Bladder microvascular endothelial cell (primary cell): ENCODE data around the gene GCNA. TPM values are rescaled to one million over a fixed set of nuclear protein-coding genes. Genes with fewer than 3 reads are reported as not detected.

Experiments
- total RNA-seq: library from RNA; depleted of rRNA; stranded (reverse); fragments of >200 nt; gene quantifications from 2 replicates; pipeline ENCODE4 v1.2.3, GENCODE V29; 2014

The GCNA gene, protein sequence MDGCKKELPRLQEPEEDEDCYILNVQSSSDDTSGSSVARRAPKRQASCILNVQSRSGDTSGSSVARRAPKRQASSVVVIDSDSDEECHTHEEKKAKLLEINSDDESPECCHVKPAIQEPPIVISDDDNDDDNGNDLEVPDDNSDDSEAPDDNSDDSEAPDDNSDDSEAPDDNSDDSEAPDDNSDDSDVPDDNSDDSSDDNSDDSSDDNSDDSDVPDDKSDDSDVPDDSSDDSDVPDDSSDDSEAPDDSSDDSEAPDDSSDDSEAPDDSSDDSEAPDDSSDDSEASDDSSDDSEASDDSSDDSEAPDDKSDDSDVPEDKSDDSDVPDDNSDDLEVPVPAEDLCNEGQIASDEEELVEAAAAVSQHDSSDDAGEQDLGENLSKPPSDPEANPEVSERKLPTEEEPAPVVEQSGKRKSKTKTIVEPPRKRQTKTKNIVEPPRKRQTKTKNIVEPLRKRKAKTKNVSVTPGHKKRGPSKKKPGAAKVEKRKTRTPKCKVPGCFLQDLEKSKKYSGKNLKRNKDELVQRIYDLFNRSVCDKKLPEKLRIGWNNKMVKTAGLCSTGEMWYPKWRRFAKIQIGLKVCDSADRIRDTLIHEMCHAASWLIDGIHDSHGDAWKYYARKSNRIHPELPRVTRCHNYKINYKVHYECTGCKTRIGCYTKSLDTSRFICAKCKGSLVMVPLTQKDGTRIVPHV
- total RNA-seq, result 1.9 and 3.2 TPM in 2 replicates

DNA sequence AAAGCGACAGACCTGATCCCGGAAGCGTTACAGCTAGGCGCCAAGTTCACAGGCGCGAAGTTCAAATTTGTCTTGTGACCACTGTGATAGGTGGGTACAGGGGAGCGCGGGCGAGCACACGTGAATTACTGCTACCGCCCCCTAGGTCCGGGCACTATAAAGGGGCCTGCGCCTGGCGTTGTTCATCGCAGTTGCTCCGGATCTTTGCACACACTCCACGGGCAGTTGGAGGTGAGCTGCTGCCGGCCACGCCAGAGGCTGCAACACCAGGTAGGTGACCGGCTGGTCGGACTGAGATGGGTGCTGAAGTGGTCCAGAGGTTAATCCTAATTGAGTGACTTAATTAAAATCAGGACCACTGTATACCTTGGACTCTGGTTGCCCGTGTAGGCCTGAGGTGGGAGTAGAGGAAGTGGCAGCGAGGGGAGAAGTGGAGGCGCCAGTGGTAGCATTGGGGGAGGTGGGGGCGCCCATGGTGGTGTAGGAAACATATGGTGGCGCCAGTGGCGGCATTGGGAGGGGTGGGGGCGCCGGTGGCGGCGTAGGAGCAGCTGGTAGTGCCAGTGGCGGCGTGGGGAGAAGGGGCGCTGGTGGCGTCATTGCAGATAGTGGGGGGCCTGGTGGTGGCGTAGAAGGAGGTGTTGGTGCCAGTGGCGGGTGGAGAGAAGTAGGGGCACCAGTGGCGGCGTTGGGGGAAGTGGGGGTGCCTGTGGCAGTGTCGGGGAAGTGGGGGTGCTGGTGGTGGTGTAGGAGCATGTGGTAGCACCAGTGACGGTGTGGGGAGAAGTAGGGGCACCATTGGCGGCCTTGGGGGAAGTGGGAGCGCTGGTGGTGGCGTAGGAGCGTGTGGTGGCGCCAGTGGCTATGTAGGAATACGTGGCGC is at the start of gene GCNA:
TSS of gene GCNA (plus strand) at position 185 of the 883 bp plus-strand sequence. CDS start 2,385 bp downstream, outside the sequence.

GRCh38 chrX:71532753-71533425 is 45.3 kb upstream of the GCNA start, which contains the start of gene OGT:
TSS of gene OGT (plus strand) at chrX:71533104. CDS start at chrX:71533300, 196 bp downstream.

DNA sequence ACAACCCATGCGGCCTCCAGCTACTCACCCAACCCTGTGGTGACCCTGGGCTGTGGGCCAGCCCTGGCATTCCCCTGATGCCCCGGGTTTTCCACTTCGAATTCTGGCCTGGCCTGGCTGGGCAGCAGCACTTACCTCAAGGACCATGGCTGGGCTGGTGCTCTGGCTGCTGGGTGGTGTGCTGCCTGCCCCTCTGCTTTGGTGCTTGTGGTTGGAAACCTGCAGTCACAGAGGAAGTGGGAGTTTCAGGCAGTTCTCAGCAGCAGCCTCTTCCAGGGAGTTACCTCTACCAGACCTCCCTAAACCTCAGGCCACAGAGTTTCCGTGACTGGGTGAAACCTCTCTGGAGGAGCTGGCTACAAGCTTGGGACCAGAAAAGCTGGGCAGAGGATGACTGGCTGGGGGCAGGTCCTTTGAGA is 40.1 kb downstream of the GCNA start, which contains the start of gene CXCR3:
TSS of gene CXCR3 (minus strand) at position 209 of the 419 bp plus-strand sequence. CDS start at position 147, 62 bp downstream.

Other genes starting within 250 kb of the GCNA start
- gene TAF1, start 212.1 kb upstream of the GCNA start, total RNA-seq, result 41.3 and 64.4 TPM in 2 replicates
- 54.4 and 139 TPM in 2 replicates for gene OGT, start 45.3 kb upstream of the GCNA start, total RNA-seq
- not detected in 2 replicates for gene CXCR3, start 40.1 kb downstream of the GCNA start, total RNA-seq
- not detected in 2 replicates for gene CXorf49, start 139.8 kb downstream of the GCNA start, total RNA-seq
- not detected in 2 replicates for gene CXorf49B, start 184.9 kb downstream of the GCNA start, total RNA-seq